K562 (cell line): ENCODE data around the gene WNK2.

Experiments
- FOXJ3 ChIP-seq: sonication (generic); formaldehyde crosslinking; IDR thresholded peaks from 2 replicates; pipeline ENCODE4 v1.4.0; 2020; ENCODE audit warnings: mild to moderate bottlenecking, missing genetic modification reagents
- NRF1 ChIP-seq, 2 experiments: fragments of 450-650 bp; IDR thresholded peaks in 1 of 2; conservative IDR thresholded peaks in 1 of 2; 2 replicates each; pipeline ENCODE4 v1.6.1; 2014; ENCODE audit warnings: mild to moderate bottlenecking in 2 of 2
- RAD51 ChIP-seq: fragments of 450-650 bp; IDR thresholded peaks from 2 replicates; pipeline ENCODE4 v1.7.1; 2016; ENCODE audit warnings: low read depth, mild to moderate bottlenecking, borderline replicate concordance
- SP1 ChIP-seq: sonication (generic); formaldehyde crosslinking; IDR thresholded peaks from 2 replicates; pipeline ENCODE4 v1.8.1; 2022; ENCODE audit warnings: mild to moderate bottlenecking, missing genetic modification reagents
- TEAD4 ChIP-seq, 2 experiments: sonication (generic) in 1 of 2; formaldehyde crosslinking in 1 of 2; IDR thresholded peaks; 2 replicates each; pipeline versions ENCODE4 v1.6.1 to v1.8.0; 2012 to 2022; ENCODE audit warnings: borderline replicate concordance in 1 of 2, inconsistent platforms in 1 of 2, low read length in 1 of 2, mild to moderate bottlenecking in 1 of 2, missing genetic modification reagents in 1 of 2
- YBX1 ChIP-seq: fragments of 450-650 bp; IDR thresholded peaks from 2 replicates; pipeline ENCODE4 v1.7.1; 2016; ENCODE audit warnings: mild to moderate bottlenecking
- ZNF146 ChIP-seq: IDR thresholded peaks from one replicate; pipeline ENCODE4 v1.6.1; 2018; ENCODE audit warnings: missing compliant biosample characterization; ENCODE audit not compliant: unreplicated experiment
- TF ChIP-seq, protein P1 (sequence below), 2 experiments: fragments of 450-650 bp; formaldehyde crosslinking in 1 of 2; IDR thresholded peaks; 2 replicates each; pipeline versions ENCODE4 v1.4.0 to v1.6.1; 2014 to 2020; ENCODE audit warnings: mild to moderate bottlenecking in 2 of 2, borderline replicate concordance in 1 of 2, low read depth in 1 of 2
- TF ChIP-seq, protein P2 (sequence below): sonication (generic); formaldehyde crosslinking; IDR thresholded peaks from 2 replicates; pipeline ENCODE4 v1.9.0; 2022; ENCODE audit warnings: mild to moderate bottlenecking, missing genetic modification reagents

DNA sequence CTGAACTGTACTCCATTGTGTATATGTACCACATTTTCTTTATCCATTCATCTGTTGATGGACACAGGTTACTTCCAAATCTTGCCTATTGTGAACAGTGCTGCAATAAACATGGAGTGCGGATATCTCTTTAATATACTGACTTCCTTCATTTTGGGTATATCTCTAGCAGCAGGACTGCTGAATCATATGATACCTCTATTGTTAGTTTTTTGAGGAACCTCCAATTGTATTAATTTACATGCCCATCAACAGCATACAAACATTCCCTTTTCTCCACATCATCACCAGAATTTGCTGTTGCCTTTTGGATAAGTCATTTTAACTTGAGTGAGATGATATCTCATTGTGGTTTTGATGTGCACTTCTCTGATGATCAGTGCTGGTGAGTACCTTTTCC, 185.7 kb downstream of the WNK2 start:
- TF ChIP-seq YBX1 (no peak), SP1 (CRISPR knock-in tag) (no peak), NRF1 (conservative IDR thresholded peaks at IDR 0.05 in 1 of 2, IDR thresholded peaks at IDR 0.05 in 1 of 2) (no peak), ZNF146 (no peak), RAD51 (no peak), FOXJ3 (CRISPR knock-in tag) (no peak), TEAD4 (IDR thresholded peaks at IDR 0.05; ENCODE audit: low read length) (no peak), TEAD4 (CRISPR knock-in tag; IDR thresholded peaks at IDR 0.05; ENCODE audit: borderline replicate concordance) (no peak)
- TF ChIP-seq, protein P1, sequence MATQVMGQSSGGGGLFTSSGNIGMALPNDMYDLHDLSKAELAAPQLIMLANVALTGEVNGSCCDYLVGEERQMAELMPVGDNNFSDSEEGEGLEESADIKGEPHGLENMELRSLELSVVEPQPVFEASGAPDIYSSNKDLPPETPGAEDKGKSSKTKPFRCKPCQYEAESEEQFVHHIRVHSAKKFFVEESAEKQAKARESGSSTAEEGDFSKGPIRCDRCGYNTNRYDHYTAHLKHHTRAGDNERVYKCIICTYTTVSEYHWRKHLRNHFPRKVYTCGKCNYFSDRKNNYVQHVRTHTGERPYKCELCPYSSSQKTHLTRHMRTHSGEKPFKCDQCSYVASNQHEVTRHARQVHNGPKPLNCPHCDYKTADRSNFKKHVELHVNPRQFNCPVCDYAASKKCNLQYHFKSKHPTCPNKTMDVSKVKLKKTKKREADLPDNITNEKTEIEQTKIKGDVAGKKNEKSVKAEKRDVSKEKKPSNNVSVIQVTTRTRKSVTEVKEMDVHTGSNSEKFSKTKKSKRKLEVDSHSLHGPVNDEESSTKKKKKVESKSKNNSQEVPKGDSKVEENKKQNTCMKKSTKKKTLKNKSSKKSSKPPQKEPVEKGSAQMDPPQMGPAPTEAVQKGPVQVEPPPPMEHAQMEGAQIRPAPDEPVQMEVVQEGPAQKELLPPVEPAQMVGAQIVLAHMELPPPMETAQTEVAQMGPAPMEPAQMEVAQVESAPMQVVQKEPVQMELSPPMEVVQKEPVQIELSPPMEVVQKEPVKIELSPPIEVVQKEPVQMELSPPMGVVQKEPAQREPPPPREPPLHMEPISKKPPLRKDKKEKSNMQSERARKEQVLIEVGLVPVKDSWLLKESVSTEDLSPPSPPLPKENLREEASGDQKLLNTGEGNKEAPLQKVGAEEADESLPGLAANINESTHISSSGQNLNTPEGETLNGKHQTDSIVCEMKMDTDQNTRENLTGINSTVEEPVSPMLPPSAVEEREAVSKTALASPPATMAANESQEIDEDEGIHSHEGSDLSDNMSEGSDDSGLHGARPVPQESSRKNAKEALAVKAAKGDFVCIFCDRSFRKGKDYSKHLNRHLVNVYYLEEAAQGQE (IDR thresholded peaks at IDR 0.05; ENCODE audit: borderline replicate concordance): no peak
- TF ChIP-seq, protein P1 (CRISPR knock-in tag; IDR thresholded peaks at IDR 0.05; ENCODE audit: low read depth): no peak
- TF ChIP-seq, protein P2, sequence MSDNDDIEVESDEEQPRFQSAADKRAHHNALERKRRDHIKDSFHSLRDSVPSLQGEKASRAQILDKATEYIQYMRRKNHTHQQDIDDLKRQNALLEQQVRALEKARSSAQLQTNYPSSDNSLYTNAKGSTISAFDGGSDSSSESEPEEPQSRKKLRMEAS (CRISPR knock-in tag): no peak
